MM.1S (cell line): ENCODE data around the gene JCAD.

Source experiments
- DNase-seq: peaks from one replicate; pipeline ENCODE4 v3.0.0-alpha.2; 2015
- H2AFZ ChIP-seq: fragments of 300-600 bp; sonication (generic); 2 replicates; pipeline ENCODE4 v1.6.0; 2016; ENCODE audit warnings: antibody characterized with exemption, low read length
- H3F3A ChIP-seq: fragments of 300-600 bp; sonication (generic); 2 replicates; pipeline ENCODE4 v1.6.1; 2016; ENCODE audit warnings: mild to moderate bottlenecking, antibody characterized with exemption, low read length, moderate library complexity, mixed read lengths; ENCODE audit not compliant: insufficient read depth
- H3K27ac ChIP-seq: fragments of 300-600 bp; sonication (generic); 2 replicates; pipeline ENCODE4 v1.5.1; 2016; ENCODE audit warnings: mild to moderate bottlenecking, low read length
- H3K27me3 ChIP-seq: fragments of 300-600 bp; sonication (generic); replicated peaks from 2 replicates; pipeline ENCODE4 v1.6.0; 2016; ENCODE audit warnings: low read length; ENCODE audit not compliant: insufficient read depth
- H3K36me3 ChIP-seq: fragments of 300-600 bp; sonication (generic); replicated peaks from 2 replicates; pipeline ENCODE4 v1.6.1; 2016; ENCODE audit warnings: mild to moderate bottlenecking, low read length, mixed read lengths; ENCODE audit not compliant: insufficient read depth
- H3K4me1 ChIP-seq: fragments of 300-600 bp; sonication (generic); 2 replicates; pipeline ENCODE4 v1.6.1; 2016; ENCODE audit warnings: low read length, mixed read lengths
- H3K4me2 ChIP-seq: fragments of 300-600 bp; sonication (generic); 2 replicates; pipeline ENCODE4 v1.6.0; 2016; ENCODE audit warnings: low read depth, low read length
- H3K4me3 ChIP-seq: fragments of 300-600 bp; sonication (generic); 2 replicates; pipeline ENCODE4 v1.5.1; 2016; ENCODE audit warnings: low read length, mixed read lengths
- H3K79me2 ChIP-seq: fragments of 300-600 bp; sonication (generic); 2 replicates; pipeline ENCODE4 v1.6.1; 2016; ENCODE audit warnings: mixed run types, low read length, mixed read lengths
- H3K9ac ChIP-seq: fragments of 300-600 bp; sonication (generic); 2 replicates; pipeline ENCODE4 v1.6.1; 2016; ENCODE audit warnings: low read length, mixed read lengths
- H3K9me2 ChIP-seq: fragments of 300-600 bp; sonication (generic); replicated peaks from 2 replicates; pipeline ENCODE4 v1.6.1; 2016; ENCODE audit warnings: mild to moderate bottlenecking, low read length, mixed read lengths; ENCODE audit not compliant: insufficient read depth
- H3K9me3 ChIP-seq: fragments of 300-600 bp; sonication (generic); replicated peaks from 2 replicates; pipeline ENCODE4 v1.6.1; 2016; ENCODE audit warnings: mild to moderate bottlenecking, low read length, mixed read lengths; ENCODE audit not compliant: insufficient read depth
- H4K20me1 ChIP-seq: fragments of 300-600 bp; sonication (generic); 2 replicates; pipeline ENCODE4 v1.6.1; 2016; ENCODE audit warnings: mild to moderate bottlenecking, low read length, moderate library complexity, mixed read lengths; ENCODE audit not compliant: insufficient read depth
- EZH2 ChIP-seq: fragments of 300-600 bp; sonication (generic); optimal IDR thresholded peaks from 2 replicates; pipeline ENCODE3; 2017; ENCODE audit warnings: low read depth, mild to moderate bottlenecking, antibody characterized with exemption, low read length, mixed read lengths
- EZH2phosphoT487 ChIP-seq: fragments of 300-600 bp; sonication (generic); IDR thresholded peaks from 2 replicates; pipeline ENCODE4 v1.6.1; 2018; ENCODE audit warnings: antibody characterized with exemption, low read length
- TF ChIP-seq, protein P1 (sequence below): fragments of 300-600 bp; sonication (generic); IDR thresholded peaks from 2 replicates; pipeline ENCODE4 v1.5.1; 2016; ENCODE audit warnings: antibody characterized with exemption, low read length, mixed read lengths

JCAD gene

GRCh38 chr10:30099101-30099500, 39.7 kb upstream of the JCAD start:
- Histone ChIP-seq H3K4me3 (no peak overlapping the region), H3K4me1 (no peaks in the 10 kb centered on the region), H3K9ac (no peak overlapping the region), H3K9me2 (no peaks in the 10 kb centered on the region), H3K9me3 (no peaks in the 10 kb centered on the region), H3K4me2 (no peak overlapping the region), H3K79me2 (no peaks in the 10 kb centered on the region), H4K20me1 (no peaks in the 10 kb centered on the region), H3F3A (no peaks in the 10 kb centered on the region), H3K27me3 (no peaks in the 10 kb centered on the region), H3K27ac (no peak overlapping the region), H2AFZ (no peak overlapping the region), H3K36me3 (no peaks in the 10 kb centered on the region)
- no peak for DNase-seq
- TF ChIP-seq, protein P1, sequence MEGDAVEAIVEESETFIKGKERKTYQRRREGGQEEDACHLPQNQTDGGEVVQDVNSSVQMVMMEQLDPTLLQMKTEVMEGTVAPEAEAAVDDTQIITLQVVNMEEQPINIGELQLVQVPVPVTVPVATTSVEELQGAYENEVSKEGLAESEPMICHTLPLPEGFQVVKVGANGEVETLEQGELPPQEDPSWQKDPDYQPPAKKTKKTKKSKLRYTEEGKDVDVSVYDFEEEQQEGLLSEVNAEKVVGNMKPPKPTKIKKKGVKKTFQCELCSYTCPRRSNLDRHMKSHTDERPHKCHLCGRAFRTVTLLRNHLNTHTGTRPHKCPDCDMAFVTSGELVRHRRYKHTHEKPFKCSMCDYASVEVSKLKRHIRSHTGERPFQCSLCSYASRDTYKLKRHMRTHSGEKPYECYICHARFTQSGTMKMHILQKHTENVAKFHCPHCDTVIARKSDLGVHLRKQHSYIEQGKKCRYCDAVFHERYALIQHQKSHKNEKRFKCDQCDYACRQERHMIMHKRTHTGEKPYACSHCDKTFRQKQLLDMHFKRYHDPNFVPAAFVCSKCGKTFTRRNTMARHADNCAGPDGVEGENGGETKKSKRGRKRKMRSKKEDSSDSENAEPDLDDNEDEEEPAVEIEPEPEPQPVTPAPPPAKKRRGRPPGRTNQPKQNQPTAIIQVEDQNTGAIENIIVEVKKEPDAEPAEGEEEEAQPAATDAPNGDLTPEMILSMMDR = no peak
- no peak for TF ChIP-seq EZH2
- TF ChIP-seq EZH2phosphoT487 = no peak

DNA sequence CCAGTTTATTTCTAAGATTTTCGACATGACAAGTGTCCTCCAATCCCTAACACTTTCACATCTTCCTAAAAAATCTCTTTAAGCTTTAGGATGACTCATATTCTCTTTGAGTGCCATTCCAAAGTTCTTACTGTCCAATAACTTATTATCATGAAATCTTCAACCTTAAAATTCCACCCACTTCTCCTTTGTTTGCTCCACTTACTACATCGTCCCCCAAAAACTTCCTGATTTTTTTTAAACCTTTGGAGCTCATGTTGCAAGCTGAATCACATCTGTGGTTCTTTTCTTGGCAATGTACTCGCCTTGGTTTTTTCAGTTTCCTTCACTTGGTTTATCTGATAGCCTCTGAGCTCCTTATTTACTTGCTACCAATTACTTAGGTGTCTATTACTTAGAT, 39.2 kb upstream of the JCAD start:
- no peaks in the 10 kb centered on the region for H3K79me2 ChIP-seq
- no peak overlapping the region for H3K9ac ChIP-seq
- no peak for DNase-seq
- H2AFZ ChIP-seq = no peak overlapping the region
- H3K9me2 ChIP-seq = no peaks in the 10 kb centered on the region
- no peaks in the 10 kb centered on the region for H3F3A ChIP-seq
- H3K9me3 ChIP-seq = no peaks in the 10 kb centered on the region
- no peak for TF ChIP-seq EZH2phosphoT487
- TF ChIP-seq, protein P1 = no peak
- no peak for TF ChIP-seq EZH2
- H3K4me2 ChIP-seq = no peak overlapping the region
- no peaks in the 10 kb centered on the region for H3K27me3 ChIP-seq
- no peaks in the 10 kb centered on the region for H4K20me1 ChIP-seq
- no peaks in the 10 kb centered on the region for H3K4me1 ChIP-seq
- H3K4me3 ChIP-seq = no peak overlapping the region
- H3K27ac ChIP-seq = no peak overlapping the region
- H3K36me3 ChIP-seq = no peaks in the 10 kb centered on the region

- Histone ChIP-seq H3K4me3 (no peak overlapping the region), H3K36me3 (no peaks in the 10 kb centered on the region), H3K4me1 (no peaks in the 10 kb centered on the region), H3K4me2 (no peak overlapping the region), H4K20me1 (no peaks in the 10 kb centered on the region), H3K9ac (no peak overlapping the region), H3K79me2 (no peaks in the 10 kb centered on the region), H3K9me3 (no peaks in the 10 kb centered on the region), H3K27me3 (no peaks in the 10 kb centered on the region), H3F3A (no peaks in the 10 kb centered on the region), H2AFZ (no peak overlapping the region), H3K27ac (no peak overlapping the region), H3K9me2 (no peaks in the 10 kb centered on the region)
- no peak for TF ChIP-seq EZH2phosphoT487
- TF ChIP-seq, protein P1 = no peak
- no peak for TF ChIP-seq EZH2
- no peak for DNase-seq
Measured at GRCh38 chr10:30096564-30096963, 37.2 kb upstream of the JCAD start.
